SK-N-SH treated with all-trans-retinoic acid at 6 μM for 48 hours (cell line): ENCODE results near the gene CD59.

ENCODE experiments used
- ARNTL ChIP-seq: fragments of 450-650 bp; formaldehyde crosslinking; IDR thresholded peaks from 2 replicates; pipeline ENCODE4 v1.5.0; 2020; ENCODE audit warnings: low read depth, mild to moderate bottlenecking, moderate library complexity, borderline replicate concordance
- CSDC2 ChIP-seq: fragments of 250-450 bp; sonication (Bioruptor Pico); IDR thresholded peaks from 2 replicates; pipeline ENCODE4 v1.5.0; 2020; ENCODE audit warnings: mild to moderate bottlenecking, moderate library complexity
- SNAI2 ChIP-seq: fragments of 250-450 bp; sonication (Bioruptor Pico); IDR thresholded peaks from 2 replicates; pipeline ENCODE4 v1.5.0; 2020; ENCODE audit warnings: mild to moderate bottlenecking, moderate library complexity
- TCF4 ChIP-seq: fragments of 250-450 bp; sonication (Bioruptor Pico); IDR thresholded peaks from 2 replicates; pipeline ENCODE4 v1.8.0; 2021; ENCODE audit warnings: mild to moderate bottlenecking, moderate library complexity, borderline replicate concordance
- TOX ChIP-seq: fragments of 250-450 bp; sonication (Bioruptor Pico); IDR thresholded peaks from 2 replicates; pipeline ENCODE4 v1.8.0; 2021; ENCODE audit warnings: mild to moderate bottlenecking, moderate library complexity, borderline replicate concordance
- ZC3H10 ChIP-seq: fragments of 250-450 bp; sonication (Bioruptor Pico); IDR thresholded peaks from 2 replicates; pipeline ENCODE4 v1.5.1; 2021; ENCODE audit warnings: mild to moderate bottlenecking, moderate library complexity
- ZFP30 ChIP-seq: fragments of 450-650 bp; formaldehyde crosslinking; IDR thresholded peaks from 2 replicates; pipeline ENCODE4 v1.5.0; 2022; ENCODE audit warnings: mild to moderate bottlenecking, moderate library complexity
- TF ChIP-seq, protein P1 (sequence below): fragments of 250-450 bp; sonication (Bioruptor Pico); IDR thresholded peaks from 2 replicates; pipeline ENCODE4 v1.8.0; 2021; ENCODE audit warnings: low read depth, mild to moderate bottlenecking, moderate library complexity, borderline replicate concordance
- TF ChIP-seq, protein P2 (sequence below): fragments of 250-450 bp; sonication (Bioruptor Pico); IDR thresholded peaks from 2 replicates; pipeline ENCODE4 v1.5.0; 2020; ENCODE audit warnings: mild to moderate bottlenecking, moderate library complexity

DNA sequence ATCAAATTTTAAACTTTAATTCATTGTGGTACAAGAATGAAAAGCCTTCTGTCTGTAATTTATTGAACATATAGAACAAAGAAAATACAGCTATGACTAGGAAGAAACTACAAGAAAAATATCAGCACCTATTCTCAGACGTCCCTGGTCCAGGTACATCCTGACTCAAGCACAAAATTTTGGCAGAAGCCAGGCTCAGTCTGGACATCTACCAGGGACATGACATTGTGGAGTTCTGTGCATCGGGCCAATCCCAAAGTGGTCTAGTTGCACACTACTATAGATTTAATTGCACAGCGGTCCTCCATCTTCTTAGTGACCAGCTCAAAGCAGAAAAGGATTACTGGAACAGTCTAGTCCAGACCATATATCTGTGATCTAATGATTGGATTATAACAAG lies 15.7 kb upstream of the CD59 start:
- TF ChIP-seq TCF4 (no peak), ZC3H10 (CRISPR knock-in tag) (no peak), TOX (CRISPR knock-in tag) (no peak), SNAI2 (CRISPR knock-in tag) (no peak), ZFP30 (CRISPR knock-in tag) (no peak), ARNTL (no peak), CSDC2 (CRISPR knock-in tag) (no peak)
- TF ChIP-seq, protein P1, sequence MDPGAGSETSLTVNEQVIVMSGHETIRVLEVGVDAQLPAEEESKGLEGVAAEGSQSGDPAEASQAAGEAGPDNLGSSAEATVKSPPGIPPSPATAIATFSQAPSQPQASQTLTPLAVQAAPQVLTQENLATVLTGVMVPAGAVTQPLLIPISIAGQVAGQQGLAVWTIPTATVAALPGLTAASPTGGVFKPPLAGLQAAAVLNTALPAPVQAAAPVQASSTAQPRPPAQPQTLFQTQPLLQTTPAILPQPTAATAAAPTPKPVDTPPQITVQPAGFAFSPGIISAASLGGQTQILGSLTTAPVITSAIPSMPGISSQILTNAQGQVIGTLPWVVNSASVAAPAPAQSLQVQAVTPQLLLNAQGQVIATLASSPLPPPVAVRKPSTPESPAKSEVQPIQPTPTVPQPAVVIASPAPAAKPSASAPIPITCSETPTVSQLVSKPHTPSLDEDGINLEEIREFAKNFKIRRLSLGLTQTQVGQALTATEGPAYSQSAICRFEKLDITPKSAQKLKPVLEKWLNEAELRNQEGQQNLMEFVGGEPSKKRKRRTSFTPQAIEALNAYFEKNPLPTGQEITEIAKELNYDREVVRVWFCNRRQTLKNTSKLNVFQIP (CRISPR knock-in tag), result no peak
- TF ChIP-seq, protein P2, sequence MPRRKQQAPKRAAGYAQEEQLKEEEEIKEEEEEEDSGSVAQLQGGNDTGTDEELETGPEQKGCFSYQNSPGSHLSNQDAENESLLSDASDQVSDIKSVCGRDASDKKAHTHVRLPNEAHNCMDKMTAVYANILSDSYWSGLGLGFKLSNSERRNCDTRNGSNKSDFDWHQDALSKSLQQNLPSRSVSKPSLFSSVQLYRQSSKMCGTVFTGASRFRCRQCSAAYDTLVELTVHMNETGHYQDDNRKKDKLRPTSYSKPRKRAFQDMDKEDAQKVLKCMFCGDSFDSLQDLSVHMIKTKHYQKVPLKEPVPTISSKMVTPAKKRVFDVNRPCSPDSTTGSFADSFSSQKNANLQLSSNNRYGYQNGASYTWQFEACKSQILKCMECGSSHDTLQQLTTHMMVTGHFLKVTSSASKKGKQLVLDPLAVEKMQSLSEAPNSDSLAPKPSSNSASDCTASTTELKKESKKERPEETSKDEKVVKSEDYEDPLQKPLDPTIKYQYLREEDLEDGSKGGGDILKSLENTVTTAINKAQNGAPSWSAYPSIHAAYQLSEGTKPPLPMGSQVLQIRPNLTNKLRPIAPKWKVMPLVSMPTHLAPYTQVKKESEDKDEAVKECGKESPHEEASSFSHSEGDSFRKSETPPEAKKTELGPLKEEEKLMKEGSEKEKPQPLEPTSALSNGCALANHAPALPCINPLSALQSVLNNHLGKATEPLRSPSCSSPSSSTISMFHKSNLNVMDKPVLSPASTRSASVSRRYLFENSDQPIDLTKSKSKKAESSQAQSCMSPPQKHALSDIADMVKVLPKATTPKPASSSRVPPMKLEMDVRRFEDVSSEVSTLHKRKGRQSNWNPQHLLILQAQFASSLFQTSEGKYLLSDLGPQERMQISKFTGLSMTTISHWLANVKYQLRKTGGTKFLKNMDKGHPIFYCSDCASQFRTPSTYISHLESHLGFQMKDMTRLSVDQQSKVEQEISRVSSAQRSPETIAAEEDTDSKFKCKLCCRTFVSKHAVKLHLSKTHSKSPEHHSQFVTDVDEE (CRISPR knock-in tag), result no peak
